Stimulated activated CD4-positive, alpha-beta T cell treated with anti-CD3 and anti-CD28 coated beads, Interleukin-1b, Interleukin-23, amount 100 ng/mL, for 24 hours (primary cell): ENCODE measurements around the gene CHEK1.
"Not testable (repeated sequence)": the region's sequence is repeated elsewhere in the genome, so short reads cannot be mapped to it uniquely, and the experiment has no call there.

Source experiments
- DNase-seq, 4 experiments: peaks; one replicate each; pipeline ENCODE4 v3.0.0-alpha.2; 2020; ENCODE audit warnings: low read depth in 4 of 4, low spot score in 1 of 4

CHEK1 gene

GRCh38 chr11:125624756-125625213 lies at the start of gene CHEK1:
CHEK1 (plus strand) TSS chr11:125625163; CDS start chr11:125626769, 1,606 bp downstream.
- no peak for DNase-seq

GRCh38 chr11:125577181-125577580 lies 47.8 kb upstream of the CHEK1 start:
- DNase-seq: not testable (repeated sequence)

DNA sequence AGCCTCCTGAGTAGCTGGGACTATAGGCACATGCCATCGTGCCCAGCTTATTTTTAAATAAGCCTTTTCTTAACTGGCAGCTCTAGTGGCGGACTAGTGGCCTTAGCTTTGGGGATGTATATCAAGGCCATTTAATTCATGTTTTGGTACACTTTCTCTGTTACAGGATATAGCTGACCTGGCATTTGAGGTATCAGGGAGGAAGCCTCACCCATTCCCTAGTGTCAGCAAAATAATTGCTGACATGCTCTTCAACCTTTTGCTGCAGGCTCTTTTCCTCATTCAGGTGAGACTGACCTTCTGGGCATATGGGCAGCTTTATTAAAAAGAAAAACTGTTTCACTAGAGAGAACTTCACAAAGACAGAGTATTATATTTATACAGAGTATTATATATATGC lies 46.2 kb upstream of the CHEK1 start:
- no peak for DNase-seq

DNA sequence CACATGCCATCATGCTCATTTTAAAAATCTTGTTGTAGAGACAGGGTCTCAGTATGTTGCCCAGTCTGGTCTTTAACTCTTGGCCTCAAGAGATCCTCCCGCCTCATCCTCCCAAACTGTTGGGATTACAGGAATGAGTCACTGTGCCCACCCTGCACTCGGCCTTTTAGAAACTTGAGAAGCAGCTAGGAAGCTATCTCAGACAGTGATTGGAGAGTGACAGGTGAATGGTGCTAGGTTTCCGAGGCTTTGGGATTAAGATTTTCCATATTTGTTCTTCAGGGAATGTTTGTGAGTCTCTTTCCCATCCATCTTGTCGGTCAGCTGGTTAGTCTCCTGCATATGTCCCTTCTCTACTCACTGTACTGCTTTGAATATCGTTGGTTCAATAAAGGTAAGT lies 45.2 kb upstream of the CHEK1 start:
- DNase-seq: no peak

DNA sequence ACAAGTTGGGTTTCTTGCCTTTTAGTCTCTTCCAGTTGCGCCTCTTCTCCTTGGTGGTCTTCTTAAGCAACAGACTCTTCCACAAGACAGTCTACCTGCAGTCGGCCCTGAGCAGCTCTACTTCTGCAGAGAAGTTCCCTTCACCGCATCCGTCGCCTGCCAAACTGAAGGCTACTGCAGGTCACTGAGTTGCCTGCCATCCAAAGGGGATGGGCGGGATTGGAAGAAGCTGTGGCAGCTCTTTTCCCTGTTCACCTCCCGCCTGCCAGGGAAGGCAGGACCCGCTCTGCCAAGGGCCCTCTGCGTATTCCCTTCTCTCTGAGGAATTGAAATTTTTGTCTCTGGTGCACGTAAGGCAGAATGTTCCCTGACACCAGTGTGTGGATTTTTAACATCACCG lies 41.5 kb upstream of the CHEK1 start:
- no peak for DNase-seq

DNA sequence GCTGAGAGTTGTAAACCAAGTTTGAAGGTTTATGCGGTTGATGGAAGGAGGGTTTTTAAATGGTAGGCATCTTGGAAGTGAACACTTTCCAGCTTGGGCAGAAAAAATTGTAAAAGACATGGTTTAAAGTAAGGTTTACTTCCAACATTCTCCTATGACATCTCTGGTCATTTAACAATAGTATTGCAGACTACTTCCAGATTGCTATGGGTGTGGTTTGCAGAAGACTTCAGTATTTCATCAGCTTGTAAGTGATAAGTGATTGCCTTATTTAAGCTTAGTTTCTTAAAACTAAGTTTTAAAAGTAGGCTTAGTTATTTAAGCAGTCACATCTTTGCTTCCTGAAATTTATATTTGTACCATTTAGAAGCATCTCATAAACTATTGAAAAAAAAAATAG lies 39.5 kb upstream of the CHEK1 start:
- no peak for DNase-seq

- no peak for DNase-seq
These were observed 38.3 kb upstream of the CHEK1 start for GRCh38 chr11:125586623-125587022.

GRCh38 chr11:125587480-125587879 lies 37.5 kb upstream of the CHEK1 start:
- DNase-seq: no peak

DNA sequence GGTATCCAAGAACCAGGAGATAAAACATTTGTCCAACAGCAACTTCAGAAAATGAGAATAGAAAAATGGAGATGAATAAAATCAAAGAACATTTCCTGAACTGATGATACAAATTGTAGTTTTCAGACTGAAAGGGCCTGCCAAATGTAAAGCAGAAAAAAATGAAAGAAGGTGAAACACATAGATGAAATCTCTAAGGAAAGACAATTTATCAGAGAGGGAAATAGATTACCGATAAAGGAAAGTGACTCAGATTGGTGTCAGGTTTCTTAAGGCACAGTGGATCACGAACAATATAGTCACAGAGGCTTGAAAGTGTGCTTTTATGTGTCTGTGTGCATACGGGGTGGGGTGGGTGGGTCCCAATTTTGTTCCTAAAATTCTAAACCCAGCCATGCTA lies 36.5 kb upstream of the CHEK1 start:
- no peak for DNase-seq

DNA sequence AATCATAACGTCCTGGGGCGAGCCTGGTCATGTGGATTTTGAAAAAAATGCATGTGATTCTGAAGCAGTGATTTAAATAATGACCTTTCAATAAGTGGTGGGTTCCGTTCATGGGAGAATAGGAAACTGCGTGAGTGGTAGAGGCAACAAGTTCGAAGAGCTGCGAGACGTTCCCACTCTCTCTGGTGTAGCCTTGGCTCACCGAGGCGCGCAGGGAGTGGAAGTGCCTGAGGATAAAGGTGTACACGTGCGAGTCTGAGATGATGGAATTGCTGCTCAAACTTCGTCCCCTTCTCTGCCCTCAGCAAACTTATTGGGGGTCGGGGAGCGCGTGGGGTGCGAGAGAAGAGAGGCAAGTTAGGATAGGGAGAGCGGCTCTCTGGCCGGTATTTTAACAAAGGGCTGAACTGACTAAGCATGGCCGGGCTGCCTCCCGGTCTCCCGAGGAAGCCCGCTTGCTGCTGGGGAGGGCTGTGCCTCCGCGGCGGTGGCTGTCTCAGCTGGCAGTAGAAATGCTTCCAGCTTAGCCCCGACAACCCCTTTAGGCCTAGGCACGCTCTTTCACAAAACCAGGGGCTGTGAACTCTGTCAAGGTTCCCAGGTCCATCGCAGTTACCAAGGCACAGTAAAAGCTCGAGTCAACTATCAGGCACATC lies 33.2 kb upstream of the CHEK1 start:
- peak in 2 of 4 experiments; percentile 12 to 14 for DNase-seq

DNA sequence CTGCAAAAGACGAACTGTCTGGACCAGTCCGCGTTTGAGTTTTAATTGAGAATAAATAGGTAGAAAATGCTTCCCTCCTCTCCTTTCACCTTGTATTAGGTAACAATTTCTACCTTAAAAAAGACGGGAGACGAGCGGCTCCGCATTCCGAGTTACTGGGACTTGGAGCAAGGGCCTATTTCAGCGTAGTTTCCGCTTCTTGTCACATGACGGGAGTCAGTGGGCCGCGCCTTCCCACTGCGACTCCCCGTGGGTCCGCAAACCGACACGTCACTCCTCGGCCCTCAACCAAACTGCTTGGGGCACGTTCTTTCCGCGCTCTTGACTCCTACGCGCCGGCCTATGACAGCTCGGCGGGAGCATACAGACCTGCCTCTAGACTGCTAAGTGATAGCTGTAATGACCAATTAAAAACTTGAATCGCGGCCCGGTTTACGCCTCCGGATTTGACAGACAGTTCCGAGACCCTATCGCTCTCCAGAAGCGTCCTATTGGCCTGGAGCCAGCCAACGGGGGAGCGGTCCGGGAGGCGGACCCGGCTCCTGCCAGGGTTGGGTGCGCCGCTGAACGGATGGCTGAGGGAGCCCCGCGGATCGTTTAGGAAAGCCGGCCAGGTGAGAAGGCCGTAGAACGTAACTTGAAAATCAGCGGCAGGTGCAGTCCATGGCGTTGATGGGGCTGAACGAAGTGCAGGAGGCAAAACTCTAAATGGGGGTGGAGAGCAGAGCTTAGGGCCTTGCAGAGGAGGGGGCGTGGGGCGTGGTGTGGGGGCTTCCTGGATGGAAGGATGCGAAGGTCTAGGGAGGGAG lies 32.5 kb upstream of the CHEK1 start, which contains the start of gene STT3A:
Gene STT3A (plus strand): TSS at position 548 of the 809 bp plus-strand sequence. CDS start 3,064 bp downstream, outside the sequence.
- peak; percentile 94 to 97 (median 95) for DNase-seq

GRCh38 chr11:125593114-125593820 lies 31.7 kb upstream of the CHEK1 start:
- no peak for DNase-seq

DNA sequence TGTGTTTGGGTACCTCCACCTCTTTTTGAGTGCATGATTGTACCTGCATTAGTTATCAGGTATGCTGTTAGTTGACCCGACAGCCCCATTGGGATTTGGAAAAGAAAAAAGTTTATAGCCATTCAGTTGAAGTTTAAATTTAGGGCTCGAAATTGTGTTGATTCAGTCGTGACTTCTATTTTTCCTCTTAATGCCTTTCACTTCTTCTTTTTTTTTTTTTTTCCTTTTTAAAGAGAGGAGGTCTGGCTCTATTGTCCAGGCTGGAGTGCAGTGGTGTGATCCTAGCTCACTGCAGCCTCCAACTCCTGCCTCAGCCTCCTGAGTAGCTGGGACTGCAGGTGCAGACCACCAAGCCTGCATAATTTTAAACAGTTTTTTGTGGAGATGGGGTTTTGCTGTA lies 30.0 kb upstream of the CHEK1 start:
- DNase-seq: no peak

DNA sequence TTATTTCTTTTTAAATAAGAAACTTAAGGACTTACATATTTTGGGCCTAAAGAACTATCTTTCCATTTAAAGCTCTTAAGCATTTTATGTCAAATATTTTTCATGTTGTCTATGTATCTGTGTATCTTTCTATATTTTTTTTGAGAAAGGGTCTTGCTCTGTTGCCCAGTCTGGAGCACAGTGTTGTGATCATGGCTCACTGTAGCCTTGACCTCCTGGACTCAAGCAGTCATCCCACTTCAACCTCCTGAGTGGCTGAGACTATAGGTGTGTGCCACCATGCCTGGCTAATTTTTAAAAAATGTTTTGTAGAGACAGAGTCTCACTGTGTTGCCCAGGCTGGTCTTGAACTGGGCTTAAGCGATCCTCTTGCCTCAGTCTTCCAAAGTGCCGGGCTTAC lies 24.3 kb upstream of the CHEK1 start:
- no peak for DNase-seq

DNA sequence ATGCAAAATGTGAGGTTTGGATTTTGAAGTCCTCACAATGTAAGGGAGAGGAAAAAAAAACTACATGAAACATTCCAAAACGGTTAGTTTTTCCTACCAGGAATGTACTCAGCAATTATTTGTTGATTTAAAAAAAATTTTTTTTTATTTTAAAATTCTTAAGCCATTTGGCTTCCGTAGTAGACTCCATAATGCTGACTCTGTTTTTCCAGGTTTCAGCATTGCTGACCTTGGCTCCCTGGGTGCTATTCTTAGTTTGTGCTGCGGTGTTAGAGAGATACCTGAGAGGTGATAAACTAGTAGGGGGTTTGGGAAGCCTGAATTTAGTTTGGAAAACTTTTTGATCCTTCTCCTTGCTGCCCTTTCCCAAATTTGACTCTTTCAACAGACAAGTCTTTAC lies 21.8 kb upstream of the CHEK1 start:
- no peak for DNase-seq

DNA sequence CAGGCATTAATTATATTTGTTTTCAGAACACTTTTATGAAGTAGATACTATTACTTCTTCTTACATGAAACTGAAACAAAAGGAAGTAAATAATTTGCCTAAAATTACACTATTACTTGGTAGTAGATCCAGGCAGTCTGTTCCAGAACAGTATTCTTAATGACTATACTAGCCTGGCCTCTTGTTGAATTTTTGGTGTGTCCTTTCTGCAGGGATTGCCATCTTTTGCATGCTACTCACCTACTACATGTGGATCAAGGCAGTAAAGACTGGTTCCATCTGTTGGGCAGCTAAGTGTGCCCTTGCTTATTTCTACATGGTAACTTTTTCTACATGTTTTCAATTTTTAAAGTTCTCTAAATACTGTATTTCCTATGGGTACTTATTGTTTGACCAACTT lies 19.5 kb upstream of the CHEK1 start:
- no peak for DNase-seq

DNA sequence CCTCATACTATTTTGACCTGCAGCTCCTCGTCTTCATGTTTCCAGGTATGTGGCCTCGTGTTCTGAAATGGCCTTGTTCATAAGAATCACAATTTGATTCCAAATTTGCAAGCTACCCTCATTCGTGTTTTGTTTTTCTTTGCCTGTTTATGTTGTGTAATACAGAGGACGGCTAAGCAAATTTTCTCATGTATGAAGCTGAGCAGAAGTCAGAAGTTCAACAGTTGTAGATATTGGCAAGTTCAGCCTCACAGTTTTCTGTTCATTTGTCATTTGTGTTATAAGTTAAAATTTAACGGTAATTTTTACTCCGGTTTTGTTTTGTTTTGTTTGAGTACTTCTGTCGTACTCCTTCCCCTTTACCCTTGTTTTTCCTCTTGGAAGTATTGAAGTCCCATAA lies 15.4 kb upstream of the CHEK1 start:
- no peak for DNase-seq

- no peak for DNase-seq
These were observed 6.6 kb upstream of the CHEK1 start for GRCh38 chr11:125618383-125618782.

GRCh38 chr11:125621995-125622394 lies 3.0 kb upstream of the CHEK1 start:
- DNase-seq: no peak

DNA sequence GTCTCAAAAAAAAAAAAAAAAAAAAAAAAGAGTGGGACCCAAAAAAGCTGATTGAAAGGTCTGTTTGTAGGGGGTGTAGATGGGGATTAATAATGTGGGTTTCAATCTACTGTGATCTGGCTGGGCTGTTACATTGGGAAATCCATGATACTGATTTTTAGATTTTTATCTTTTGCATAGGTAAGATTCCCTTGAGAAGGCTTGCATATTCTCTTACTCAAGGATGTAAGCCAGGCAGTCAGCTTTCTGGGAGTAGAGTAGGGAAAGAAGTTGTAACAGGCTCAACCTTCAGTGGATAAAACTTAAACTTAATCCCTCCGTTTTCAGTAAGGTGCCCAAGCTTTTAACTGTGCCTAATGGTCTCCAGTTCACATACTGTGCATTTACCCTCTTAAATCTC lies 1.9 kb upstream of the CHEK1 start:
- no peak for DNase-seq

- DNase-seq: no peak
These were observed 264 bp downstream of the CHEK1 start for GRCh38 chr11:125625225-125625629.
